Ovary (tissue), 9 donors: ENCODE results near the gene SORT1. TPM values are rescaled to one million over a fixed set of nuclear protein-coding genes. Genes with fewer than 3 reads are reported as not detected.

ENCODE experiments used
- DNase-seq, 5 donors: peaks; one replicate each; pipeline ENCODE4 v3.0.0-alpha.2; 2019 to 2020
- H3K27ac ChIP-seq, 2 donors: fragments of 200-600 bp; one replicate each; pipeline versions ENCODE4 v1.5.1 to v1.8.0; 2019 to 2022
- H3K27me3 ChIP-seq: fragments of 200-600 bp; one replicate; pipeline ENCODE4 v1.8.0; 2022
- H3K36me3 ChIP-seq: fragments of 200-600 bp; sonication (generic); one replicate; pipeline ENCODE4 v1.5.1; 2019
- H3K4me1 ChIP-seq: one replicate; pipeline ENCODE4 v1.8.1; 2013; ENCODE audit warnings: mild to moderate bottlenecking, moderate library complexity; ENCODE audit not compliant: insufficient read depth
- H3K4me3 ChIP-seq: fragments of 200-600 bp; sonication (generic); one replicate; pipeline ENCODE4 v1.5.1; 2017
- H3K9me3 ChIP-seq, 2 donors: fragments of 200-600 bp in 1 of 2; sonication (generic) in 1 of 2; one replicate each; pipeline versions ENCODE4 v1.5.1 to v1.8.1; 2013 to 2019; ENCODE audit warnings: mild to moderate bottlenecking in 1 of 2, moderate library complexity in 1 of 2
- EP300 ChIP-seq: sonication (generic); formaldehyde crosslinking; IDR thresholded peaks from one replicate; pipeline ENCODE4 v1.6.1; 2017; ENCODE audit warnings: antibody characterized with exemption
- POLR2A ChIP-seq: fragments of 450-650 bp; IDR thresholded peaks from one replicate; pipeline ENCODE4 v1.6.1; 2017; ENCODE audit warnings: antibody characterized with exemption, mild to moderate bottlenecking, moderate library complexity
- WGBS, 3 donors: extraction: QIAGEN DNeasy Blood & Tissue Kit in 1 of 3; methylation state at CpG; one replicate each; pipeline versions ENCODE4 v1.1.5 to v1.1.7; 2013 to 2017; 5-methylcytosine and 5-hydroxymethylcytosine counted together
- intact Hi-C, 4 donors: fragments of 100-400 bp; cut with DNase I; formaldehyde crosslinking; loops; one replicate each; pipeline versions ENCODE4 v1.11.0 to v1.15.1; 2022 to 2023
- polyA plus RNA-seq, 2 donors: library from polyadenylated mRNA; stranded (reverse); fragments of 200-250 nt in 1 of 2; fragments of 350-450 nt in 1 of 2; fragmentation: Illumina TruSeq in 1 of 2; extraction: RNeasy Lipid Tissue Mini Kit (QIAGEN cat#74804) in 1 of 2; gene quantifications; one replicate each; pipeline ENCODE4 v1.2.3, GENCODE V29; 2013 to 2014
- total RNA-seq, 7 donors: library from RNA; depleted of rRNA in 2 of 7; stranded (reverse); fragments of >200 nt in 2 of 7; fragmentation: NEBNext Ultra II Directional in 3 of 7; extraction: Animal tissue kit (Norgen Biotek cat#: 25700) in 3 of 7; gene quantifications; one replicate each; pipeline versions ENCODE4 v1.1.0 to v1.2.4, GENCODE V29; 2016 to 2023
- TF ChIP-seq, protein P1 (sequence below), 3 donors: fragments of 450-650 bp in 2 of 3; fragments of 200-600 bp in 1 of 3; IDR thresholded peaks; one replicate each; pipeline versions ENCODE4 v1.5.1 to v1.8.0; 2016 to 2022; ENCODE audit warnings: antibody characterized with exemption in 3 of 3, mild to moderate bottlenecking in 1 of 3
- donor health status: DM: no; HTN: no; CAD: no; lungs with moderate emphysema.
- donor health status: DM: no; HTN: no; CAD: no.
- donor health status: Bipolar disorder and iron deficiency.
- donor health status: DM: yes; HTN: yes; CAD: no.
- donor health status: DM: no; HTN: no; CAD: no.
- donor health status: DM: yes; HTN: yes; CAD: no.

SORT1 gene
- total and polyA plus RNA-seq, 9 donors = 4.3 to 37.0 (median 16.0) TPM

DNA sequence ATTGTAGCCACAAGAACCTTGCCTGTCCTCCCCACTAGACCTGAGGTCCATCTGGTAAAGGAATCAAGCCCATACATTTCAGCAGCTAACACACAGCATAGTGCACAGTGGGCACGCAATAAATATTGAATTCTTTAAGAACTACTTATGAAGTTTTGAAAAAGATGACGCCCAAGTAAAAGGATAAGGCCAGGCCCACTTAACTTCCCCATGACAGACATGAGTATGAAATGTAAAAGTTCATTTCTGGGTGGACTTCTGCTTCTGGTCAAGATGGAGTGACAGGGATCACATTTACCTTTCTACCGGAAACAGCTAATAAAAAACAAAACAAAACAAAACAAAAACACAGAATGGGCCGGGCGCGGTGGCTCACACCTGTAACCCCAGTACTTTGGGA is 25.4 kb downstream of the SORT1 start:
- Histone ChIP-seq H3K36me3 (no peaks in the 10 kb centered on the region), H3K4me1 (no peaks in the 10 kb centered on the region), H3K27me3 (no peaks in the 10 kb centered on the region), H3K27ac (no peak overlapping the region), H3K9me3 (no peaks in the 10 kb centered on the region), H3K4me3 (no peak overlapping the region)
- DNase-seq = no peak
- 92 to 97% (median 95%) methylated on average over 6 of the region's 6 CpGs for WGBS, 3 donors
- TF ChIP-seq, protein P1, sequence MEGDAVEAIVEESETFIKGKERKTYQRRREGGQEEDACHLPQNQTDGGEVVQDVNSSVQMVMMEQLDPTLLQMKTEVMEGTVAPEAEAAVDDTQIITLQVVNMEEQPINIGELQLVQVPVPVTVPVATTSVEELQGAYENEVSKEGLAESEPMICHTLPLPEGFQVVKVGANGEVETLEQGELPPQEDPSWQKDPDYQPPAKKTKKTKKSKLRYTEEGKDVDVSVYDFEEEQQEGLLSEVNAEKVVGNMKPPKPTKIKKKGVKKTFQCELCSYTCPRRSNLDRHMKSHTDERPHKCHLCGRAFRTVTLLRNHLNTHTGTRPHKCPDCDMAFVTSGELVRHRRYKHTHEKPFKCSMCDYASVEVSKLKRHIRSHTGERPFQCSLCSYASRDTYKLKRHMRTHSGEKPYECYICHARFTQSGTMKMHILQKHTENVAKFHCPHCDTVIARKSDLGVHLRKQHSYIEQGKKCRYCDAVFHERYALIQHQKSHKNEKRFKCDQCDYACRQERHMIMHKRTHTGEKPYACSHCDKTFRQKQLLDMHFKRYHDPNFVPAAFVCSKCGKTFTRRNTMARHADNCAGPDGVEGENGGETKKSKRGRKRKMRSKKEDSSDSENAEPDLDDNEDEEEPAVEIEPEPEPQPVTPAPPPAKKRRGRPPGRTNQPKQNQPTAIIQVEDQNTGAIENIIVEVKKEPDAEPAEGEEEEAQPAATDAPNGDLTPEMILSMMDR (IDR thresholded peaks at IDR 0.05) = no peak
- TF ChIP-seq EP300 (no peak), POLR2A (no peak)
- intact Hi-C loops = no loop called here

DNA sequence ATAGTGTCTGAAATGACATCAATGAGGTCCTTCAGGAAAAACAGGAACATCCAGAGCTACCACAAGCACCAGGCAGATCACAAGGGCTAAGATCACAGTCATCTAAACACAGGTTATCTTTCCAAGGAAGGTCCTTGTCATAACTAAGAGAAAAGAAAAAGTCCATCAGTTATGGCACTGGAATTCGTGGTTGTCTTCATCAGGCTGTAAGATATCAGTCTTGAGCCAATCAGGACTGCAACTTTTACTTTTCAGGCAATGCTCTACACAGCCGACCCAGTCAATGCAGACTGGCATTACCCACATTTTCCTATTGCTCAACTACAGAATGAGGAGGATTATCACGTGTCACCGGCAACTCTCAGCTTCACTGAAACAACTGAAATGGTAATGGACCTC is 26.4 kb downstream of the SORT1 start:
- Histone ChIP-seq H3K27ac (peak overlapping the region in 1 of 2 donors; percentile 10), H3K27me3 (no peaks in the 10 kb centered on the region), H3K9me3 (no peaks in the 10 kb centered on the region), H3K36me3 (no peaks in the 10 kb centered on the region), H3K4me3 (no peak overlapping the region), H3K4me1 (no peaks in the 10 kb centered on the region)
- intact Hi-C loops = no loop called here
- 60 to 73% (median 61%) methylated on average over 4 of the region's 4 CpGs for WGBS, 3 donors
- no peak for DNase-seq
- TF ChIP-seq EP300 = no peak
- TF ChIP-seq, protein P1 (IDR thresholded peaks at IDR 0.05) = no peak
- TF ChIP-seq POLR2A = no peak

DNA sequence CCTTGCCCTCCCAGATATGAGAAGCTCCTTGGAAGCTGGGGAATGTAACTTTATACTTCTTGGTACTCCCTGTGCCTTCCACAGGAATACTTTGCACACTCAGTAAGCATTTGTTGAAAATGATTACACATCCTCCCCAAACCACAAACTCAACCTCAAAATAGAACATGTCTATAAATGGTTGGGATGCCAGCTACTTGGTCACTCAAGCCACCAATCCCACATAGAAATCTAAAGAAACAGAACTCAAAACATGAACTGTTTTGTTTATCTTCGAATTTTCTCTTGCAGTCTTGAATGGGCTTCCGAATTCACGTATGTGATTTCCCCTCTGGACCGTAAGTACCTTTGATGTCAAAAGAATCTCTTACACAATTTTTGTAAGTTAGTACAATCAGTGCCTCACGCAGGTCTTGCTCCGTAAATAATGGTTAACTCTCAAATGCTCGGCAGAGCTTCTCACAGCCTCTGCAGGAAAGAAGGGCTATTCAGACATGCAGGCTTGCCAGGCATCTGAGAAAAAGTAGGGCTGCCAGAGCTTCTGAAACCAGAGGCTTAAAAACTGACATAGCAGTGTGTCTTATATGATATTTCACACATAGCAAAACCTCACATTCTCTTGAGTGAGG is 26.9 kb downstream of the SORT1 start:
- H3K9me3 ChIP-seq = no peaks in the 10 kb centered on the region
- H3K27me3 ChIP-seq = no peaks in the 10 kb centered on the region
- intact Hi-C loops = no loop called here
- whole genome bisulfite sequencing, 3 donors = 5 to 11% (median 9%) methylated on average over 7 of the region's 7 CpGs
- no peaks in the 10 kb centered on the region for H3K36me3 ChIP-seq
- no peaks in the 10 kb centered on the region for H3K4me1 ChIP-seq
- no peak for TF ChIP-seq EP300
- TF ChIP-seq, protein P1 (IDR thresholded peaks at IDR 0.05) = no peak
- no peak for TF ChIP-seq POLR2A
- H3K4me3 ChIP-seq = no peak overlapping the region
- peak overlapping the region in 1 of 2 donors; percentile 10 for H3K27ac ChIP-seq
- DNase-seq = no peak

DNA sequence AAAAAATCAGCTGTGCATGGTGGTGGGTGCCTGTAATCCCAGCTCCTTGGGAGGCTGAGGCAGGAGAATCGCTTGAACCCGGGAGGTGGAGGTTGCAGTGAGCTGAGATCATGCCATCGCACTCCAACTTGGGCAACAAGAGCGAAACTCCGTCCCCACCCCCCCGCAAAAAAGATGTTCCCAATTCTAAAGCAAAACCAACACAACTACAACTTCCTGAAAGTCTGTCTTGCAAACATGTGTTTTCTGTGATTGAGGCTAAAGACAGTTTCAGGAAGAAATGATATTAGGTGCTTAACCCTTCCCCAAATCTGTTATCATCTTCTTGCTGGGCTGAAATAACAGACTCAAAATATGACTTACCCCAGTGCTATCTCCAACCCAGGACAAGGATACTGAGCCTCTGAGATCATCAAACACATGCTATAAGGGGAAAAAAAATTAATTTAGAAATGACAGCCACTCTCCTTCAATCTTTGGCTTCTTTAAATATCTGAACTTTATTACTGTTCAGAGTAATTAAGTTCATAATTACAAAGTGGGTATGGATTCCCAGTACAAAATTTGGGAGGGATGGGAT is 28.5 kb downstream of the SORT1 start:
- Histone ChIP-seq H3K4me1 (no peaks in the 10 kb centered on the region), H3K36me3 (no peaks in the 10 kb centered on the region), H3K4me3 (no peak overlapping the region), H3K9me3 (no peaks in the 10 kb centered on the region), H3K27me3 (no peaks in the 10 kb centered on the region), H3K27ac (no peak overlapping the region)
- no peak for DNase-seq
- 90 to 98% (median 91%) methylated on average over 6 of the region's 6 CpGs for WGBS, 3 donors
- intact Hi-C loops = no loop called here
- TF ChIP-seq POLR2A (no peak), EP300 (no peak)
- TF ChIP-seq, protein P1 (IDR thresholded peaks at IDR 0.05) = no peak
